HTERT RPE-1 (cell line): Measurements from ENCODE around the gene ME1.
"Not testable (repeated sequence)": the region's sequence is repeated elsewhere in the genome, so short reads cannot be mapped to it uniquely, and the experiment has no call there.

Experiments
- in situ Hi-C: fragments of 300-500 bp; cut with MboI; formaldehyde crosslinking; loops from 4 replicates; pipeline ENCODE4 v1.14.3; 2020; ENCODE audit warnings: low sequenced_read_pairs

Gene ME1

GRCh38 chr6:83260577-83260976 is 170.3 kb downstream of the ME1 start:
- in situ Hi-C loops: no loop called here

GRCh38 chr6:83258517-83258916 is 172.3 kb downstream of the ME1 start:
- in situ Hi-C loops: no loop called here

- in situ Hi-C loops: no loop called here
Observed at GRCh38 chr6:83257791-83258190, 173.1 kb downstream of the ME1 start.

GRCh38 chr6:83256719-83257118 is 174.1 kb downstream of the ME1 start:
- in situ Hi-C loops: not testable (repeated sequence)

GRCh38 chr6:83252719-83253118 is 178.1 kb downstream of the ME1 start:
- in situ Hi-C loops: no loop called here

- in situ Hi-C loops: no loop called here
Observed at GRCh38 chr6:83250235-83250634, 180.6 kb downstream of the ME1 start.

GRCh38 chr6:83247471-83247870 is 183.4 kb downstream of the ME1 start:
- in situ Hi-C loops: no loop called here

GRCh38 chr6:83231146-83231545 is 199.7 kb downstream of the ME1 start:
- in situ Hi-C loops: no loop called here

- in situ Hi-C loops: no loop called here
Observed at GRCh38 chr6:83226517-83226916, 204.3 kb downstream of the ME1 start.

GRCh38 chr6:83221889-83222479 is 208.9 kb downstream of the ME1 start:
- in situ Hi-C loops: no loop called here

- in situ Hi-C loops: no loop called here
Observed at GRCh38 chr6:83221276-83221675, 209.6 kb downstream of the ME1 start.

GRCh38 chr6:83220121-83220520 is 210.7 kb downstream of the ME1 start:
- in situ Hi-C loops: no loop called here

GRCh38 chr6:83218646-83219045 is 212.2 kb downstream of the ME1 start:
- in situ Hi-C loops: no loop called here

GRCh38 chr6:83216806-83217205 is 214.0 kb downstream of the ME1 start:
- in situ Hi-C loops: no loop called here

GRCh38 chr6:83215131-83216047 is 215.5 kb downstream of the ME1 start:
- in situ Hi-C loops: no loop called here

- in situ Hi-C loops: no loop called here
Observed at GRCh38 chr6:83202031-83202430, 228.8 kb downstream of the ME1 start.

- in situ Hi-C loops: no loop called here
Observed at GRCh38 chr6:83199863-83200225, 231.0 kb downstream of the ME1 start.

GRCh38 chr6:83199173-83199862 is 231.5 kb downstream of the ME1 start:
- in situ Hi-C loops: no loop called here

GRCh38 chr6:83198486-83199172 is 232.2 kb downstream of the ME1 start:
- in situ Hi-C loops: no loop called here

GRCh38 chr6:83193747-83194566 is 236.9 kb downstream of the ME1 start:
- in situ Hi-C loops: no loop called here
